Melanocyte of skin (primary cell): ENCODE measurements around the gene SAAL1. TPM values are rescaled to one million over a fixed set of nuclear protein-coding genes. Genes with fewer than 3 reads are reported as not detected.

ENCODE experiments used
- small RNA-seq, 2 donors: library from RNA; depleted of rRNA; stranded (forward); fragments of <200 nt; gene quantifications; one replicate each; pipeline ENCODE3, GENCODE V24; 2012
- total RNA-seq, 2 donors: library from RNA; depleted of rRNA; stranded (reverse); fragments of >200 nt; gene quantifications; 2 replicates each; pipeline ENCODE4 v1.2.3, GENCODE V29; 2012

The SAAL1 gene
- 10 to 100 TPM; 21.7 to 45.3 TPM for total RNA-seq

GRCh38 chr11:18105802-18106574 lies at the start of gene SAAL1:
Gene SAAL1 (minus strand): TSS chr11:18106082. CDS start chr11:18106041, 41 bp downstream.

GRCh38 chr11:18132341-18132740 lies 26.5 kb upstream of the SAAL1 start, which contains the start of gene MRGPRX3:
Gene MRGPRX3 (plus strand): TSS chr11:18132571. CDS start chr11:18137203, 4,632 bp downstream.

GRCh38 chr11:18046116-18046777 lies 59.6 kb downstream of the SAAL1 start, which contains the start of gene TPH1:
Gene TPH1 (minus strand): TSS chr11:18046269. CDS start chr11:18040762, 5,507 bp downstream.

Small RNA genes within 50 kb of the gene (small RNA-seq; reads per million reads assigned to genes)
- 0 to 0.29 reads per million in 2 donors for gene HIGD1AP5

Other genes starting within 250 kb of the SAAL1 start
- 10 to 100 TPM; 21.7 to 22.3 TPM for gene SERGEF, start 93.0 kb downstream of the SAAL1 start, total RNA-seq
- gene TPH1, start 59.8 kb downstream of the SAAL1 start, total RNA-seq = under 1 TPM; 0.34 to 0.67 TPM
- under 1 TPM in 1 of 2 donors, not detected in 1; 0.34 TPM for gene MRGPRX3, start 26.5 kb upstream of the SAAL1 start, total RNA-seq
- not detected for gene MRGPRX4, start 66.8 kb upstream of the SAAL1 start, total RNA-seq
- not detected for gene SAA4, start 130.7 kb upstream of the SAAL1 start, total RNA-seq
- gene SAA2, start 142.6 kb upstream of the SAAL1 start, total RNA-seq = not detected
- gene SAA1, start 160.2 kb upstream of the SAAL1 start, total RNA-seq = not detected
- gene HPS5, start 216.1 kb upstream of the SAAL1 start, total RNA-seq = 100 to 1,000 TPM; 109 to 132 TPM
- gene GTF2H1, start 216.5 kb upstream of the SAAL1 start, total RNA-seq = 100 to 1,000 TPM; 108 to 113 TPM